Activated CD4-positive, alpha-beta memory T cell treated with anti-CD3 and anti-CD28 coated beads, Interleukin-2, amount 10 ng/mL, durations not matched to agents 7 days and 5 days (primary cell): Measurements from ENCODE around the gene ZSWIM5. TPM values are rescaled to one million over a fixed set of nuclear protein-coding genes. Genes with fewer than 3 reads are reported as not detected.
"Not testable (repeated sequence)": the region's sequence is repeated elsewhere in the genome, so short reads cannot be mapped to it uniquely, and the experiment has no call there.

Source experiments
- CTCF ChIA-PET: fragments of 350-600 bp; sonication (Branson Sonifier 250); formaldehyde crosslinking; loops from one replicate; lab custom pipeline; 2021; ENCODE audit warnings: antibody characterized with exemption, inconsistent platforms; lab: Charles Lee
- POLR2A ChIA-PET: fragments of 350-600 bp; sonication (Branson Sonifier 250); formaldehyde crosslinking; loops from one replicate; lab custom pipeline; 2021; ENCODE audit warnings: antibody characterized with exemption; lab: Charles Lee
- DNase-seq: peaks from one replicate; pipeline ENCODE4 v3.0.0-alpha.2; 2020
- H3K27ac Mint-ChIP-seq: one replicate; pipeline ENCODE4 v1.8.0; 2021; ENCODE audit warnings: mild to moderate bottlenecking, mixed read lengths
- H3K27me3 Mint-ChIP-seq: one replicate; pipeline ENCODE4 v1.8.0; 2021; ENCODE audit warnings: mixed read lengths
- H3K36me3 Mint-ChIP-seq: one replicate; pipeline ENCODE4 v1.8.0; 2021; ENCODE audit warnings: low read depth, mixed read lengths
- H3K4me1 Mint-ChIP-seq: one replicate; pipeline ENCODE4 v1.8.0; 2021; ENCODE audit warnings: mixed read lengths
- H3K4me3 Mint-ChIP-seq: one replicate; pipeline ENCODE4 v1.8.0; 2021; ENCODE audit warnings: mild to moderate bottlenecking, mixed read lengths
- H3K9me3 Mint-ChIP-seq: one replicate; pipeline ENCODE4 v1.8.0; 2021; ENCODE audit warnings: mixed read lengths
- total RNA-seq, 2 experiments: library from RNA; stranded (reverse); gene quantifications; one replicate each; pipeline ENCODE4 v1.2.3, GENCODE V29; 2021

The ZSWIM5 gene
- total RNA-seq, 2 experiments from 2014 or later = 0.30 to 0.38 TPM

- H3K27me3 Mint-ChIP-seq = peaks cover 3% of the 10 kb centered on the region
- no peak for DNase-seq
- ChIA-PET CTCF (no interaction called here), POLR2A (interaction anchor here (0.8 kb wide), 1 partner anchor 47 kb away, joined by 4 read pairs; no protein-coding TSS in a partner anchor)
- H3K9me3 Mint-ChIP-seq = no peaks in the 10 kb centered on the region
- no peaks in the 10 kb centered on the region for H3K36me3 Mint-ChIP-seq
- no peak overlapping the region for H3K27ac Mint-ChIP-seq
- no peak overlapping the region for H3K4me3 Mint-ChIP-seq
- H3K4me1 Mint-ChIP-seq = peaks cover 7% of the 10 kb centered on the region
Measured at GRCh38 chr1:45116340-45116739, 90.1 kb downstream of the ZSWIM5 start.

GRCh38 chr1:45115198-45115597 is 91.2 kb downstream of the ZSWIM5 start:
- CTCF ChIA-PET, H3K27me3 Mint-ChIP-seq, POLR2A ChIA-PET, H3K4me3 Mint-ChIP-seq, H3K4me1 Mint-ChIP-seq, H3K36me3 Mint-ChIP-seq, H3K27ac Mint-ChIP-seq, H3K9me3 Mint-ChIP-seq, DNase-seq: not testable (repeated sequence)

- Mint-ChIP-seq H3K4me3 (no peak overlapping the region), H3K27me3 (no peaks in the 10 kb centered on the region), H3K36me3 (no peaks in the 10 kb centered on the region), H3K27ac (no peak overlapping the region), H3K4me1 (peaks cover 7% of the 10 kb centered on the region), H3K9me3 (no peaks in the 10 kb centered on the region)
- DNase-seq = no peak
- CTCF ChIA-PET = interaction anchor here (1.2 kb wide), 1 partner anchor 191 kb away, joined by 3 read pairs; no protein-coding TSS in a partner anchor
- POLR2A ChIA-PET = no interaction called here
Measured at GRCh38 chr1:45112661-45113060, 93.7 kb downstream of the ZSWIM5 start.

- CTCF ChIA-PET = no interaction called here
- Mint-ChIP-seq H3K4me3 (no peak overlapping the region), H3K27ac (no peak overlapping the region), H3K4me1 (peaks cover 3% of the 10 kb centered on the region), H3K27me3 (no peaks in the 10 kb centered on the region), H3K36me3 (no peaks in the 10 kb centered on the region), H3K9me3 (no peaks in the 10 kb centered on the region)
- POLR2A ChIA-PET = no interaction called here
- DNase-seq = no peak
Measured at GRCh38 chr1:45111239-45111638, 95.2 kb downstream of the ZSWIM5 start.

- no peak for DNase-seq
- no peaks in the 10 kb centered on the region for H3K9me3 Mint-ChIP-seq
- ChIA-PET POLR2A (no interaction called here), CTCF (no interaction called here)
- H3K4me3 Mint-ChIP-seq = no peak overlapping the region
- H3K4me1 Mint-ChIP-seq = no peaks in the 10 kb centered on the region
- no peaks in the 10 kb centered on the region for H3K36me3 Mint-ChIP-seq
- H3K27me3 Mint-ChIP-seq = no peaks in the 10 kb centered on the region
- no peak overlapping the region for H3K27ac Mint-ChIP-seq
Measured at GRCh38 chr1:45107782-45108181, 98.6 kb downstream of the ZSWIM5 start.

- H3K4me3 Mint-ChIP-seq, H3K4me1 Mint-ChIP-seq, H3K27ac Mint-ChIP-seq, POLR2A ChIA-PET, H3K9me3 Mint-ChIP-seq, H3K27me3 Mint-ChIP-seq, DNase-seq, CTCF ChIA-PET, H3K36me3 Mint-ChIP-seq: not testable (repeated sequence)
Measured at GRCh38 chr1:45106864-45107263, 99.5 kb downstream of the ZSWIM5 start.

- DNase-seq, H3K27me3 Mint-ChIP-seq, H3K27ac Mint-ChIP-seq, H3K9me3 Mint-ChIP-seq, H3K4me3 Mint-ChIP-seq, POLR2A ChIA-PET, CTCF ChIA-PET, H3K36me3 Mint-ChIP-seq, H3K4me1 Mint-ChIP-seq: not testable (repeated sequence)
Measured at GRCh38 chr1:45106156-45106545, 100.3 kb downstream of the ZSWIM5 start.

GRCh38 chr1:45105486-45106155 is 100.8 kb downstream of the ZSWIM5 start:
- H3K4me3 Mint-ChIP-seq, CTCF ChIA-PET, H3K36me3 Mint-ChIP-seq, H3K27ac Mint-ChIP-seq, H3K27me3 Mint-ChIP-seq, H3K4me1 Mint-ChIP-seq, H3K9me3 Mint-ChIP-seq, POLR2A ChIA-PET, DNase-seq: not testable (repeated sequence)

- POLR2A ChIA-PET = no interaction called here
- H3K36me3 Mint-ChIP-seq = no peaks in the 10 kb centered on the region
- DNase-seq = no peak
- peaks cover 5% of the 10 kb centered on the region for H3K27me3 Mint-ChIP-seq
- no peak overlapping the region for H3K4me3 Mint-ChIP-seq
- no peak overlapping the region for H3K27ac Mint-ChIP-seq
- peaks cover 2% of the 10 kb centered on the region for H3K9me3 Mint-ChIP-seq
- CTCF ChIA-PET = no interaction called here
- no peaks in the 10 kb centered on the region for H3K4me1 Mint-ChIP-seq
Measured at GRCh38 chr1:45103534-45103933, 102.9 kb downstream of the ZSWIM5 start.

GRCh38 chr1:45101947-45102346 is 104.5 kb downstream of the ZSWIM5 start:
- peaks cover 7% of the 10 kb centered on the region for H3K27me3 Mint-ChIP-seq
- DNase-seq = no peak
- CTCF ChIA-PET = no interaction called here
- no peak overlapping the region for H3K4me3 Mint-ChIP-seq
- H3K36me3 Mint-ChIP-seq = no peaks in the 10 kb centered on the region
- H3K4me1 Mint-ChIP-seq = no peaks in the 10 kb centered on the region
- no peak overlapping the region for H3K27ac Mint-ChIP-seq
- H3K9me3 Mint-ChIP-seq = peaks cover 2% of the 10 kb centered on the region
- POLR2A ChIA-PET = no interaction called here

- CTCF ChIA-PET, H3K4me1 Mint-ChIP-seq, DNase-seq, H3K36me3 Mint-ChIP-seq, H3K27me3 Mint-ChIP-seq, H3K9me3 Mint-ChIP-seq, POLR2A ChIA-PET, H3K4me3 Mint-ChIP-seq, H3K27ac Mint-ChIP-seq: not testable (repeated sequence)
Measured at GRCh38 chr1:45101528-45101927, 104.9 kb downstream of the ZSWIM5 start.

GRCh38 chr1:45097944-45098343 is 108.5 kb downstream of the ZSWIM5 start:
- ChIA-PET POLR2A (no interaction called here), CTCF (no interaction called here)
- no peak overlapping the region for H3K27ac Mint-ChIP-seq
- no peaks in the 10 kb centered on the region for H3K36me3 Mint-ChIP-seq
- peaks cover 7% of the 10 kb centered on the region for H3K27me3 Mint-ChIP-seq
- no peaks in the 10 kb centered on the region for H3K4me1 Mint-ChIP-seq
- no peak overlapping the region for H3K4me3 Mint-ChIP-seq
- peaks cover 2% of the 10 kb centered on the region for H3K9me3 Mint-ChIP-seq
- no peak for DNase-seq

GRCh38 chr1:45097079-45097478 is 109.3 kb downstream of the ZSWIM5 start:
- H3K4me3 Mint-ChIP-seq = no peak overlapping the region
- H3K27ac Mint-ChIP-seq = no peak overlapping the region
- ChIA-PET POLR2A (no interaction called here), CTCF (no interaction called here)
- no peaks in the 10 kb centered on the region for H3K4me1 Mint-ChIP-seq
- H3K27me3 Mint-ChIP-seq = peaks cover 7% of the 10 kb centered on the region
- DNase-seq = no peak
- no peaks in the 10 kb centered on the region for H3K36me3 Mint-ChIP-seq
- peaks cover 2% of the 10 kb centered on the region for H3K9me3 Mint-ChIP-seq

- Mint-ChIP-seq H3K4me3 (no peak overlapping the region), H3K27me3 (peaks cover 5% of the 10 kb centered on the region), H3K36me3 (no peaks in the 10 kb centered on the region), H3K9me3 (peaks cover 2% of the 10 kb centered on the region), H3K27ac (no peak overlapping the region), H3K4me1 (no peaks in the 10 kb centered on the region)
- ChIA-PET POLR2A (no interaction called here), CTCF (no interaction called here)
- DNase-seq = no peak
Measured at GRCh38 chr1:45095450-45095849, 111.0 kb downstream of the ZSWIM5 start.
